ENCODE results near the gene POMC. TPM values are rescaled to one million over a fixed set of nuclear protein-coding genes. Genes with fewer than 3 reads are reported as not detected.

POMC gene
- polyA plus RNA-seq, 1 donor from 2014 or later: not detected

- H3F3A ChIP-seq (ENCODE audit: insufficient read depth, low read length, poor library complexity, severe bottlenecking): no peaks in the 10 kb centered on the region
- no peak overlapping the region for H3K4me3 ChIP-seq (ENCODE audit: low read length)
- no peaks in the 10 kb centered on the region for H3K36me3 ChIP-seq (ENCODE audit: insufficient read depth, low read length)
- no peaks in the 10 kb centered on the region for H3K9me3 ChIP-seq (ENCODE audit: low read length)
- H2AFZ ChIP-seq (ENCODE audit: low read depth, low read length): no peak overlapping the region
- no peak for TF ChIP-seq REST (IDR thresholded peaks at IDR 0.05; ENCODE audit: borderline replicate concordance)
- no peak for TF ChIP-seq MXI1 (conservative IDR thresholded peaks at IDR 0.05; ENCODE audit: poor library complexity, severe bottlenecking)
- TF ChIP-seq SMC3 (conservative IDR thresholded peaks at IDR 0.05; ENCODE audit: poor library complexity): no peak
- TF ChIP-seq EZH2 (IDR thresholded peaks at IDR 0.05; ENCODE audit: borderline replicate concordance, insufficient read depth, low read length, poor library complexity, severe bottlenecking): no peak
- TF ChIP-seq RAD21 (conservative IDR thresholded peaks at IDR 0.05): no peak
- TF ChIP-seq POLR2AphosphoS5 (IDR thresholded peaks at IDR 0.05): no peak
- TF ChIP-seq TAF1 (IDR thresholded peaks at IDR 0.05; ENCODE audit: low read depth): no peak
- TF ChIP-seq EP300 (conservative IDR thresholded peaks at IDR 0.05; ENCODE audit: poor library complexity, severe bottlenecking): no peak
- TF ChIP-seq CTCF (IDR thresholded peaks at IDR 0.05; ENCODE audit: poor library complexity, severe bottlenecking): no peak
- H3K9me2 ChIP-seq (ENCODE audit: insufficient read depth, low read length): no peaks in the 10 kb centered on the region
- H3K4me2 ChIP-seq (ENCODE audit: low read length): no peak overlapping the region
- H3K27me3 ChIP-seq (ENCODE audit: insufficient read depth, low read depth, low read length): no peaks in the 10 kb centered on the region
- no peaks in the 10 kb centered on the region for H3K79me2 ChIP-seq (replicated peaks; ENCODE audit: insufficient read depth, low read length)
- H4K20me1 ChIP-seq (ENCODE audit: insufficient read depth): no peaks in the 10 kb centered on the region
- no peak overlapping the region for H3K27ac ChIP-seq (ENCODE audit: low read length)
- H3K9ac ChIP-seq (ENCODE audit: low read length): no peak overlapping the region
Measured at GRCh38 chr2:25215948-25216679, 47.7 kb upstream of the POMC start.

GRCh38 chr2:25215232-25215631 is 46.9 kb upstream of the POMC start:
- Histone ChIP-seq H3K9me2 (ENCODE audit: insufficient read depth, low read length) (no peaks in the 10 kb centered on the region), H3F3A (ENCODE audit: insufficient read depth, low read length, poor library complexity, severe bottlenecking) (no peaks in the 10 kb centered on the region), H3K36me3 (ENCODE audit: insufficient read depth, low read length) (no peaks in the 10 kb centered on the region), H3K4me3 (ENCODE audit: low read length) (no peak overlapping the region), H3K27me3 (ENCODE audit: insufficient read depth, low read depth, low read length) (no peaks in the 10 kb centered on the region), H2AFZ (ENCODE audit: low read depth, low read length) (no peak overlapping the region), H3K9ac (ENCODE audit: low read length) (no peak overlapping the region), H3K27ac (ENCODE audit: low read length) (no peak overlapping the region), H4K20me1 (ENCODE audit: insufficient read depth) (no peaks in the 10 kb centered on the region), H3K79me2 (replicated peaks; ENCODE audit: insufficient read depth, low read length) (no peaks in the 10 kb centered on the region), H3K4me2 (ENCODE audit: low read length) (no peak overlapping the region), H3K9me3 (ENCODE audit: low read length) (no peaks in the 10 kb centered on the region)
- TF ChIP-seq REST (IDR thresholded peaks at IDR 0.05; ENCODE audit: borderline replicate concordance) (no peak), MXI1 (conservative IDR thresholded peaks at IDR 0.05; ENCODE audit: poor library complexity, severe bottlenecking) (no peak), EZH2 (IDR thresholded peaks at IDR 0.05; ENCODE audit: borderline replicate concordance, insufficient read depth, low read length, poor library complexity, severe bottlenecking) (no peak), RAD21 (conservative IDR thresholded peaks at IDR 0.05) (no peak), EP300 (conservative IDR thresholded peaks at IDR 0.05; ENCODE audit: poor library complexity, severe bottlenecking) (no peak), SMC3 (conservative IDR thresholded peaks at IDR 0.05; ENCODE audit: poor library complexity) (no peak), CTCF (IDR thresholded peaks at IDR 0.05; ENCODE audit: poor library complexity, severe bottlenecking) (no peak), POLR2AphosphoS5 (IDR thresholded peaks at IDR 0.05) (no peak), TAF1 (IDR thresholded peaks at IDR 0.05; ENCODE audit: low read depth) (no peak)

Measured in neural cell (in vitro differentiated cells).